Large intestine (tissue), 3 donors: ENCODE data around the gene PEX1. TPM values are rescaled to one million over a fixed set of nuclear protein-coding genes. Genes with fewer than 3 reads are reported as not detected.

Experiments
- DNase-seq, 2 donors: peaks; one replicate each; pipeline versions ENCODE4 v3.0.0 to v3.0.0-alpha.2; 2013
- H3K27ac ChIP-seq: one replicate; pipeline ENCODE4 v1.5.1; 2013; ENCODE audit warnings: low read length
- H3K27me3 ChIP-seq: 2 replicates; pipeline ENCODE4 v1.6.1; 2013; ENCODE audit warnings: low read length; ENCODE audit not compliant: control insufficient read depth, insufficient read depth
- H3K36me3 ChIP-seq: 2 replicates; pipeline ENCODE4 v1.6.1; 2013; ENCODE audit warnings: low read length; ENCODE audit not compliant: control insufficient read depth, insufficient read depth
- H3K4me1 ChIP-seq: one replicate; pipeline ENCODE4 v1.6.1; 2013; ENCODE audit warnings: low read length; ENCODE audit not compliant: control insufficient read depth, insufficient read depth
- H3K4me3 ChIP-seq: one replicate; pipeline ENCODE4 v1.5.1; 2013; ENCODE audit warnings: low read length
- H3K9me3 ChIP-seq: one replicate; pipeline ENCODE4 v1.6.1; 2013; ENCODE audit warnings: mild to moderate bottlenecking, low read depth, low read length, moderate library complexity; ENCODE audit not compliant: control insufficient read depth
- WGBS: methylation state at CpG from one replicate; pipeline ENCODE4 v1.1.5; 2013; ENCODE audit warnings: low lambda C conversion rate; ENCODE audit not compliant: insufficient coverage; 5-methylcytosine and 5-hydroxymethylcytosine counted together
- polyA plus RNA-seq: library from polyadenylated mRNA; unstranded; fragments of 120-200 nt; gene quantifications from one replicate; pipeline ENCODE4 v1.2.1, GENCODE V29; 2013

Gene PEX1
- polyA plus RNA-seq, 1 donor: 37.5 TPM

GRCh38 chr7:92464515-92464914 is 63.8 kb downstream of the PEX1 start:
- no peaks in the 10 kb centered on the region for H3K27me3 ChIP-seq
- no peak overlapping the region for H3K4me3 ChIP-seq
- H3K36me3 ChIP-seq: peaks cover 7% of the 10 kb centered on the region
- H3K4me1 ChIP-seq: no peaks in the 10 kb centered on the region
- H3K9me3 ChIP-seq: no peaks in the 10 kb centered on the region
- H3K27ac ChIP-seq: no peak overlapping the region
- WGBS: no CpG with 5 or more reads among the region's 3 CpGs
- DNase-seq: no peak

- Histone ChIP-seq H3K27ac (no peak overlapping the region), H3K27me3 (no peaks in the 10 kb centered on the region), H3K4me1 (no peaks in the 10 kb centered on the region), H3K9me3 (no peaks in the 10 kb centered on the region), H3K36me3 (peaks cover 12% of the 10 kb centered on the region), H3K4me3 (no peak overlapping the region)
- whole genome bisulfite sequencing: no CpG with 5 or more reads among the region's 3 CpGs
- no peak for DNase-seq
These were observed 65.8 kb downstream of the PEX1 start for GRCh38 chr7:92462560-92462959.

DNA sequence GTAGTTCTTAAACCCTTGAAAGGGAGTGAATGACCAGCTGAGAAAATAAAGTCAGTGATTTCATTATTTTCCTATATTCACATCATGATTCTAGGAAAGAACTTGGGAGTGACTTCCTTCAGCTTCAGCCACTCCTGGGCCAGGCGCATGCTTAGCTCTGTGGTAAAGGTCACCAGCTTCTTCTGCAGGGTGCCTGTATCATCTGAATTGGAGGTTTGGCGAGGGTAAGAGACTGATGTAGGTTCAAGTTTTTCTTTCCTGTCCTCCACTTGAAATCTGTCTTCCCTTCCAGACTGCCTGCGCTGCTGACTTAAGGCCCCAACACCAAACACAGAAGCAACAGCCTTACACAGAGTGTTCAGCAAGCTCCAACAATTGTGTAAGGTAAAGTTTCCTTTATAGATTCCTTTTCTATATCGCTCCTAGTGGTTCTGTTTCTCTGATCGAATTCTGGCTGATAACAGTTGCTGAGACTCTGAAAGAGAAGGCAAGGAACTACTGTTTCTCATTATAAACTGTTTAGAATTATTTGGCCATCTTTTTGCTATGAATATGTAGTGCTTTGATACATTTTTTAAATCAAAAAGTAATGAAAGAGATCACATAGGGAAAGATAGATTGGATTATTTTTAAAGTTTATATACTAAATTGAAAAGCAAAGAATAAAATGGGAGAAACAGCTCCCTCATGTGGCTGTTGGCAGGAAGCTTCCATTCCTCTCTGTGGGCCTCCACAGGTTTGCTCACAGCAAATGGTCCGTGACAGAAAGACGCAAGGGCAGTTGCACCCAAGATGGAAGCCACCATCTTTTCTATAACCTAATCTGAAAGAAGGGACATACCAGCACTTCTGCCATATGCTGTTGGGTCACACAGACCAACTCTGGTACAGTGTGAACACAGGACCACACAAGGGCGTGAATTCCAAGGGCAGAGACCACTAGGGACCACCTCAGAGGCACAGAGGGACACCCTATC is 67.0 kb downstream of the PEX1 start:
- WGBS: 60% methylated on average over 1 of the region's 8 CpGs
- Histone ChIP-seq H3K27me3 (no peaks in the 10 kb centered on the region), H3K36me3 (peaks cover 17% of the 10 kb centered on the region), H3K4me1 (no peaks in the 10 kb centered on the region), H3K27ac (no peak overlapping the region), H3K9me3 (no peaks in the 10 kb centered on the region), H3K4me3 (no peak overlapping the region)
- DNase-seq: peak in 1 of 2 donors; percentile 23

DNA sequence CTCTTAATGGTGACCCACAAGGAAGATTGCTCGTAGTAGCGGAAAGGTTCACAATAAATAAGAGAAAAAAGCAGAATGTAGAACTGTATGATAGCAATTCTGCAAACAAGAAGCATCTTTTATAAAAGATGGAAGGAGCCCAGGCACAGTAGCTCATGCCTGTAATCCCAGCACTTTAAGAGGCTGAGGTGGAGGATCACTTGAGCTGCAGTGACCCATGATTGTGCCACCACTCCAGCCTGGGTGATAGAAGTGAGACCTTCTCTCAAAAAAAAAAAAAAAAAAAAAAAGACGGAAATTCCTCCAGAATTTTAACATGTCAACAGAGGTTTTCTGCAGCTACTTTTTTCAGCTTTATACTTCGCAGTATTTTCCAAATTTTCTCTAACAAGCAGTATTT is 67.8 kb downstream of the PEX1 start:
- DNase-seq: no peak
- no peak overlapping the region for H3K27ac ChIP-seq
- WGBS: 91% methylated on average over 3 of the region's 4 CpGs
- H3K27me3 ChIP-seq: no peaks in the 10 kb centered on the region
- H3K4me3 ChIP-seq: no peak overlapping the region
- no peaks in the 10 kb centered on the region for H3K9me3 ChIP-seq
- H3K4me1 ChIP-seq: no peaks in the 10 kb centered on the region
- H3K36me3 ChIP-seq: peaks cover 24% of the 10 kb centered on the region

- no CpG with 5 or more reads among the region's 2 CpGs for WGBS
- no peaks in the 10 kb centered on the region for H3K4me1 ChIP-seq
- H3K27ac ChIP-seq: no peak overlapping the region
- H3K9me3 ChIP-seq: no peaks in the 10 kb centered on the region
- no peaks in the 10 kb centered on the region for H3K27me3 ChIP-seq
- no peak for DNase-seq
- H3K4me3 ChIP-seq: no peak overlapping the region
- peaks cover 28% of the 10 kb centered on the region for H3K36me3 ChIP-seq
These were observed 68.2 kb downstream of the PEX1 start for GRCh38 chr7:92460109-92460508.

DNA sequence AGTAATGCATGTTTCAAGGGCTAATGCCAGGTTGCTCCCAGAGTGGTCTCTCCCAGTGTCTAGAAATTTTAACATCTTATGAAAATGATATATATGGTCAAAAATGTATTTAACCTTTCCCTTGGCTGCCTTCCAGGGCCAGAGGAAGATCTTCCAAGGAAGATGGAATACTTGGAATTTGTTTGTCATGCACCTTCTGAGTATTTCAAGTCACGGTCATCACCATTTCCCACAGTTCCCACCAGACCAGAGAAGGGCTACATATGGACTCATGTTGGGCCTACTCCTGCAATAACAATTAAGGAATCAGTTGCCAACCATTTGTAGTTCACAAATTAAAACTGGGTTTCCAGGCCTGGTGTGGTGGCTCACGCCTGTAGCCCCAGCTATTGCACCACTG is 72.1 kb downstream of the PEX1 start:
- Histone ChIP-seq H3K4me1 (no peaks in the 10 kb centered on the region), H3K27me3 (no peaks in the 10 kb centered on the region), H3K36me3 (peaks cover 57% of the 10 kb centered on the region), H3K4me3 (no peak overlapping the region), H3K9me3 (no peaks in the 10 kb centered on the region), H3K27ac (no peak overlapping the region)
- no peak for DNase-seq
- no CpG with 5 or more reads among the region's 2 CpGs for WGBS

- H3K36me3 ChIP-seq: peaks cover 65% of the 10 kb centered on the region
- no peak overlapping the region for H3K4me3 ChIP-seq
- no peak overlapping the region for H3K27ac ChIP-seq
- H3K9me3 ChIP-seq: no peaks in the 10 kb centered on the region
- no CpG with 5 or more reads among the region's 2 CpGs for WGBS
- DNase-seq: no peak
- H3K4me1 ChIP-seq: peaks cover 10% of the 10 kb centered on the region
- H3K27me3 ChIP-seq: no peaks in the 10 kb centered on the region
These were observed 76.7 kb downstream of the PEX1 start for GRCh38 chr7:92451645-92452044.

DNA sequence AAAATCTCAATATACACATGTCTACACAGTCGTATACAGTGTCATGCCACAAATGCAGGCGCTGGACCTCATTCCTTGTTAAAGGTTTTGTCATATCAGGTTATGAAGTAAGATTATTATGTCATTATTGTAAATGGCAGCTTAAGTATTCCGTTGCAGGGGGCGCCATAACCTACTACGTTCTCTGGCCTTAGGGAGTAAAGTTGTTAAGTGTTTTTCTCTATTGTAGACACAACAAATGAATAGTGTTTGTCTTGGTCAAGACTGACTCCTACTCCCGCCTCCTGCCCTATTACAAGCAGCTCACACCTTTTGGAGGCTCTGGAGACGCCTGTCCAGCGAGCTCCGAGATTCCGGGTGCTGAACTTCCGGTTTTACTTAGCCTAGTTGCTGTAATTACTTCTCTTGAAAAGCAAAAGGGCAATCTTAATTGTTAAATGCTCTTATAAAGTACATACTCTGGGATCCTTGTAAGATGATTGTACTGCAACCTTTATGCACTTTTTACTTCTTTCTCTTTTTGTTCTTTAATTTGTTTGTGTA is 80.0 kb downstream of the PEX1 start:
- peak; percentile 29 to 87 for DNase-seq
- H3K4me3 ChIP-seq: peak overlapping the region; percentile 82
- H3K27me3 ChIP-seq: no peaks in the 10 kb centered on the region
- 0% methylated on average over 3 of the region's 11 CpGs for WGBS
- peaks cover 10% of the 10 kb centered on the region for H3K4me1 ChIP-seq
- H3K27ac ChIP-seq: peak overlapping the region; percentile 97
- H3K36me3 ChIP-seq: peaks cover 34% of the 10 kb centered on the region
- no peaks in the 10 kb centered on the region for H3K9me3 ChIP-seq

GRCh38 chr7:92447345-92448204 is 80.7 kb downstream of the PEX1 start, which contains the start of gene GATAD1:
TSS of gene GATAD1 (plus strand) at chr7:92447482. CDS start at chr7:92447730, 248 bp downstream.
- DNase-seq: peak; percentile 89 to 92
- WGBS: no CpG with 5 or more reads among the region's 87 CpGs
- peak within 1 kb of the TSS; percentile 97 for H3K27ac ChIP-seq
- H3K9me3 ChIP-seq: no peaks in the 10 kb centered on the region
- H3K4me3 ChIP-seq: peak within 1 kb of the TSS; percentile 82
- H3K36me3 ChIP-seq: peaks cover 27% of the 10 kb centered on the region
- no peaks in the 10 kb centered on the region for H3K27me3 ChIP-seq
- peaks cover 10% of the 10 kb centered on the region for H3K4me1 ChIP-seq

DNA sequence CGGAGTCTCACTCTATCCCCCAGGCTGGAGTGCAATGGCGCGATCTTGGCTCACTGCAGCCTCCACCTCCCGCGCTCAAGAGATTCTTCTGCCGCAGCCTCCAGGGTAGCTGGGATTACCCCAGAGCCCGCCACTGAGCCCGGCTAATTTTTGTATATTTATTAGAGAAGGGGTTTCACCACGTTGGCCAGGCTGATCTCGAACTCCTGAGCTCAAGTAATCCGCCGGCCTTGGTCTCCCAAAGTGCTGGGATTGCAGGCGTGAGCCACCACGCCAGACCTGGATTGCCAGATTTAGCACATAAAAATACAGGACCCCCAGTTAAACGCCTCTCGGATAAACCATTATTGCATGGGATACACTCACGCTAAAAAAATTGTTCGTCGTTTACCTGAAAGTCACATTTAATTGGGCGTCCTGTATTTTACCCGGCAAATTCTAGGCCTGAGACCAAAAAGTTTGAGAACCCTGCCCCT is 81.4 kb downstream of the PEX1 start:
- no CpG with 5 or more reads among the region's 21 CpGs for WGBS
- Histone ChIP-seq H3K9me3 (no peaks in the 10 kb centered on the region), H3K4me1 (peaks cover 10% of the 10 kb centered on the region), H3K36me3 (peaks cover 21% of the 10 kb centered on the region), H3K27me3 (no peaks in the 10 kb centered on the region), H3K27ac (peak overlapping the region; percentile 97), H3K4me3 (peak overlapping the region; percentile 82)
- DNase-seq: no peak
